Measurements from ENCODE around the gene PLD3.

Gene PLD3

DNA sequence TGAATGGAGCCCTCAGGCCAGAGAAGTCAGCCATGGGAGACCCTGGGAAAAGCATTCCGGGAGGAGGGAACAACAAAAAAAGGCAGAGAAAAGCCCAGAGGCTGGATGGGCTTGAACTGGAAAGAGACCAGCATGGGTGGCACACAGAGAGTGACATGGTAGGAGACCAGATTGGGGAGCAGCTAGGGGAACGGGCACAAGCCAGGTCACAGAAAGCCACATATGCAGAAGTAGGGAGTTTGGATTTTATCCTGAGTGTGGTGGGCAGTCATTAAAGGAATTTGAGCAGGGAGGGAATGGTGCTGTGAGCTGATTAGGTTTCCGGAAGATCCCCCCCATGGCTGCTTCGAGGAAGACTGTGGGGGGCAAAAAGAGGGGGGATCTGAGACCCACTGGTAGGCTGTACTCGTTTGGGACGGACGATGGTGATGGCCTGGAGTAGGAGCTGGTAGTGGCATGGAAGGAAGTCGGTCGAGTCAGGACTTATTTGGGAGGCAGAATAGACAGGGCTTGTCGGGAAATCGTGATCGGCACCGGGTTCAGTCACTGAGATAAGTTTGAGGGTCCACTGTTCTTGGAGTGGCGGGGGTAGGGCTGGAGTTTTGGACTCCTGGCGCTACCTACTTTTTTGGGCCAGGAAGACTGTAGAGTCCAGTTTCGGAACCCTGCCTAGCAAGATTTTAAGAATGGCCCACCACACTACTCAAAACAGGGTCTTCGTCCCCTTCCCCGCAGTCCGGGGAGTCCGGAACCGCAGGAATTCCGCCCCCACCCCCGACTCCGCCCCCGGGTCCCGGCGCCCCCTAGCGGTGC, 76.3 kb downstream of the PLD3 start:
- Histone ChIP-seq H3K4me1 (ENCODE audit: insufficient read depth, poor library complexity, severe bottlenecking) (peaks cover 3% of the 10 kb centered on the region), H3K4me3 (ENCODE audit: severe bottlenecking) (peak overlapping the region; percentile 52), H3K27me3 (ENCODE audit: insufficient read depth, poor library complexity, severe bottlenecking) (no peaks in the 10 kb centered on the region), H3K9me3 (ENCODE audit: severe bottlenecking) (no peaks in the 10 kb centered on the region), H3K36me3 (ENCODE audit: low read depth) (peaks cover 10% of the 10 kb centered on the region), H3K27ac (ENCODE audit: poor library complexity, severe bottlenecking) (peak overlapping the region; percentile 95)
- ATAC-seq (ENCODE audit: low read depth), result no peak
- TF ChIP-seq, protein P1, sequence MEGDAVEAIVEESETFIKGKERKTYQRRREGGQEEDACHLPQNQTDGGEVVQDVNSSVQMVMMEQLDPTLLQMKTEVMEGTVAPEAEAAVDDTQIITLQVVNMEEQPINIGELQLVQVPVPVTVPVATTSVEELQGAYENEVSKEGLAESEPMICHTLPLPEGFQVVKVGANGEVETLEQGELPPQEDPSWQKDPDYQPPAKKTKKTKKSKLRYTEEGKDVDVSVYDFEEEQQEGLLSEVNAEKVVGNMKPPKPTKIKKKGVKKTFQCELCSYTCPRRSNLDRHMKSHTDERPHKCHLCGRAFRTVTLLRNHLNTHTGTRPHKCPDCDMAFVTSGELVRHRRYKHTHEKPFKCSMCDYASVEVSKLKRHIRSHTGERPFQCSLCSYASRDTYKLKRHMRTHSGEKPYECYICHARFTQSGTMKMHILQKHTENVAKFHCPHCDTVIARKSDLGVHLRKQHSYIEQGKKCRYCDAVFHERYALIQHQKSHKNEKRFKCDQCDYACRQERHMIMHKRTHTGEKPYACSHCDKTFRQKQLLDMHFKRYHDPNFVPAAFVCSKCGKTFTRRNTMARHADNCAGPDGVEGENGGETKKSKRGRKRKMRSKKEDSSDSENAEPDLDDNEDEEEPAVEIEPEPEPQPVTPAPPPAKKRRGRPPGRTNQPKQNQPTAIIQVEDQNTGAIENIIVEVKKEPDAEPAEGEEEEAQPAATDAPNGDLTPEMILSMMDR (IDR thresholded peaks at IDR 0.05; ENCODE audit: poor library complexity, severe bottlenecking), result no peak
- DNase-seq (ENCODE audit: low spot score), result no peak

DNA sequence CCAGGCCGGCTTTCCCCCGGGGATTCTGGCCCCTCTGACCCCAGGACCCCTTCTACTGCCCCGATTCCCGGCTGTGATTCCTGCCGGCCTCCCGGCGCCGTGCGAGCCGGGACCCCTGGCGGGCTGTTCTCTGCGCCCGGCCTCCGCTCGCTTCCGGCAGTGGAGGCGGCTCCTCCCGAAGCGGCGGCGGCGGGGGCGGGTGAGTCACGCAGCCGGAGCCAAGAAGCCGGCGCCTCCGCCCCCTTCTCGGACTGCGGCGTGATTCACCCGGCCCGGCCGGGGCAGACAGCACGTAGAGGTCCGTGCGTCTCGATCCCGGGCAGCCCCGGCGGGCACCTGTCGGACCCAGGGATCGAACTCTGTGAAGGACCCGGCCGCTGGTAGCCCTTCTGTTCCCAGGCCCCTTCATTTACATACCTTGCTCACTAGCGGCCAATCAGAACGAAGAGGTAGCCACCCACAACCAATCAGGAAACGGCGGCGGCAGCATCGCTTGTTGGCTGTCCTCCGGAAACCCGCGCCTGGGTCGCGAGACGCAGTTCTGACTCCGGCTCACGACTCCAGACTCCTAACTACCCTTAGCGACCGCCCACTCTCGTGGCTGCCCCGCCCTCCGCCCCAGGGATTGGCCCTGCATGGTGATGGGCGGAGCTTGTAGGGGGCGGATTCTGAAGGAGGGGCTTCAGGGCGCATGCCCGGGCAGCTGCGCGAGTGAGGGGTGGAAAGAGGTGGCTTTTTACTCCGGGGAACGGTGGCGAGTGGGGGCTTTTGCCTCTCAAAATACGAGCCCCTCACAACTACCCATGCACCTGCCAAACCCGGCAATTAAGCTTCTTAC, 77.2 kb downstream of the PLD3 start, which contains the start of gene SERTAD1:
TSS of gene SERTAD1 (minus strand) at position 543 of the 838 bp plus-strand sequence. CDS start 2,446 bp downstream, outside the sequence.
- H3K4me3 ChIP-seq (ENCODE audit: severe bottlenecking), result peak within 1 kb of the TSS; percentile 52
- peaks cover 3% of the 10 kb centered on the region for H3K4me1 ChIP-seq (ENCODE audit: insufficient read depth, poor library complexity, severe bottlenecking)
- H3K27me3 ChIP-seq (ENCODE audit: insufficient read depth, poor library complexity, severe bottlenecking), result no peaks in the 10 kb centered on the region
- no peaks in the 10 kb centered on the region for H3K9me3 ChIP-seq (ENCODE audit: severe bottlenecking)
- peaks cover 10% of the 10 kb centered on the region for H3K36me3 ChIP-seq (ENCODE audit: low read depth)
- TF ChIP-seq, protein P1 (IDR thresholded peaks at IDR 0.05; ENCODE audit: poor library complexity, severe bottlenecking), result peak; percentile 75
- peak within 1 kb of the TSS; percentile 95 for H3K27ac ChIP-seq (ENCODE audit: poor library complexity, severe bottlenecking)
- ATAC-seq (ENCODE audit: low read depth) (peak; percentile 81), DNase-seq (ENCODE audit: low spot score) (peak; percentile 99)
